Measurements from ENCODE around the gene MGAT1.

MGAT1 gene

DNA sequence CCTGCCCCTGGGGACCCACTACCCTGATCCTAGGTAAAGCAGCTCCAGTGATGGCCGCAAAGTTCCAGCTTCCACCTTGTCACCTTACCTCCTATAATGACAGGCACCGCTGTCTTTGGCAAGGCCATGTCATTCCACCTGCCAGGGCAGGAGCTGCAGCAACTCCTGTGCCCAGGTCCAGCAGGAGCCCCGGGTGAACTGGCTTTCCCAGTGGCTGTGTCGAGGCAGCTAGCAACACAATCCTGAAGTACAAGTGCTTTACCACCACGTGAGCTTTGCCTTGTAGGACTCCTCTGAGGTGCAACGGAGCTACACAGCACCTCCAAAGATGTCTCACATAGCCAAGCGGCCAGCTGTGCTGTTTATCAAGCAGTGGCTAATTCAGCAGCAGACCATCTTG lies 20.7 kb upstream of the MGAT1 start:
- no peak for DNase-seq (ENCODE audit: low spot score)
- no peak overlapping the region for H3K27ac ChIP-seq
- H3K4me3 ChIP-seq: no peak overlapping the region
- TF ChIP-seq CTCF (IDR thresholded peaks at IDR 0.05): no peak

DNA sequence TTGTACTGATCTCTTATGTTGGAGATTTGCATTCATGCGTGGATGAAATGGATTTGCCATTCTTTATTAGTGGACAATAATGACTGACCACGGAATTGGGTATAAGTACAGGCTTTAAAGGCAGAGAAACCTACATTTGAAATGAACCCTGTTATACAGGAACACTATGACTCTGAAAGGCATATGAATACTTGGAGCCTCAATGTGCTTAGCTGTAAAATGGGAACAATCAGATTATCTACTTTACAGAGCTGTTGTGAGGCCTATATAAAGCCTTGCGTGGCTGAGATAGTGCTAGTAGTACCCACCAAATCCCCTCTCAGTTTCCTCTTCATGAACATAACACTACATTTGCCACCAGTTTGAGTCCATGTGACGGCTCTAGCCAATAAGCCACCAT lies 18.9 kb upstream of the MGAT1 start:
- peak overlapping the region; percentile 34 to 87 for H3K27ac ChIP-seq
- no peak overlapping the region for H3K4me3 ChIP-seq
- no peak for TF ChIP-seq CTCF (IDR thresholded peaks at IDR 0.05)
- DNase-seq (ENCODE audit: low spot score): no peak

- Histone ChIP-seq H3K4me3 (peak overlapping the region; percentile 16), H3K27ac (peak overlapping the region; percentile 39 to 87)
- no peak for TF ChIP-seq CTCF (IDR thresholded peaks at IDR 0.05)
- DNase-seq (ENCODE audit: low spot score): no peak
Measured at GRCh38 chr5:180820788-180821321, 18.2 kb upstream of the MGAT1 start.

GRCh38 chr5:180818677-180819341 lies 16.2 kb upstream of the MGAT1 start:
- no peak for DNase-seq (ENCODE audit: low spot score)
- TF ChIP-seq CTCF (IDR thresholded peaks at IDR 0.05): no peak
- no peak overlapping the region for H3K4me3 ChIP-seq
- peak overlapping the region in 1 of 2 donors; percentile 74 for H3K27ac ChIP-seq

GRCh38 chr5:180817893-180818674 lies 15.5 kb upstream of the MGAT1 start:
- TF ChIP-seq CTCF (IDR thresholded peaks at IDR 0.05): no peak
- Histone ChIP-seq H3K4me3 (no peak overlapping the region), H3K27ac (peak overlapping the region in 1 of 2 donors; percentile 74)
- no peak for DNase-seq (ENCODE audit: low spot score)

DNA sequence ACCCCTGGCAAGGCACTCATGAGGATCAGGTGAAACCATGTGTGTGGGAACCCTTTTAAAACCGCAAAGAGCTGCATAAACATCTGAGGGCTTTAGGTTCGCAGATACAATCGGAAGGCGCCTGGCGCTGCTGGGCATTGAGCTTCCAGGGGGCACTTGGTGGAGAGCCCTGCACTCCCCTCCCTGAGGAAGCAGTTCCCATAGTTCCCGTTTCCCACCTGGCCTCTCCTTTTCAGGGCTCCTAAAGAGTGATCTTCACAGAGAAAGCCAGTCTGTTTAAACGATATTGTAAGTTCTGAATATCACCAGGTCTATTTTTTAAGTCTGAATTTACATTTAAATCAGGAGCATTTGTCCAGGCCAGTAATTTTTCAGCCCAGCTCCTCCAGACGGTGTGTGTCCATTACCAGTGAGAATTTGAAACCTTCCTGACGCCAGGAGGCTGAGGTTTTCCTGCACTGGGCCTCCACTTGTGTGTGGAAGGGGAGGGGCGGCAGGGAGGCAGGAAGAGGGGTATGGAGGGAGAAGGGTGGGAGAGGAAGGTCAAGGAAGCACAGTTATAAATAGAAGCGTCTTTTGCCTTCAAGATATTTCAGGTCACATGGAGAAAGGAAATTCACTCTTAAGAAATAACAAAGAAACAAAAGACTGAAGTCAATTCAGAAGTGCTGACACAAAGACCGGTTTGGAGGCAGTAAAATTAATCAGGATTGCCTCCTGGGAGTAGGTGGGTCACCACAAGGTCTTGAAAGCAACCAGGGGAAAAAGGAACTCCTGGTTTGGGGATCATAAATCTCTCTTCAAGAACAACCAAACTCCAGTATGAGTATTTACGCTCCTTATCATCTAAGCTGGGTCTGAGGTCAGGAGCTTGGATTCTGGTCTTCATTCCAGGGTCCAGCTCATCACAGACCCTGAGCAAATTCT lies 14.3 kb upstream of the MGAT1 start:
- TF ChIP-seq CTCF (IDR thresholded peaks at IDR 0.05): no peak
- H3K27ac ChIP-seq: peak overlapping the region; percentile 28 to 74

More for the DNA sequence above, 14.3 kb upstream of the MGAT1 start:
- H3K4me3 ChIP-seq: no peak overlapping the region
- DNase-seq (ENCODE audit: low spot score): no peak
